ENCODE results near the gene GRB2.

DNA sequence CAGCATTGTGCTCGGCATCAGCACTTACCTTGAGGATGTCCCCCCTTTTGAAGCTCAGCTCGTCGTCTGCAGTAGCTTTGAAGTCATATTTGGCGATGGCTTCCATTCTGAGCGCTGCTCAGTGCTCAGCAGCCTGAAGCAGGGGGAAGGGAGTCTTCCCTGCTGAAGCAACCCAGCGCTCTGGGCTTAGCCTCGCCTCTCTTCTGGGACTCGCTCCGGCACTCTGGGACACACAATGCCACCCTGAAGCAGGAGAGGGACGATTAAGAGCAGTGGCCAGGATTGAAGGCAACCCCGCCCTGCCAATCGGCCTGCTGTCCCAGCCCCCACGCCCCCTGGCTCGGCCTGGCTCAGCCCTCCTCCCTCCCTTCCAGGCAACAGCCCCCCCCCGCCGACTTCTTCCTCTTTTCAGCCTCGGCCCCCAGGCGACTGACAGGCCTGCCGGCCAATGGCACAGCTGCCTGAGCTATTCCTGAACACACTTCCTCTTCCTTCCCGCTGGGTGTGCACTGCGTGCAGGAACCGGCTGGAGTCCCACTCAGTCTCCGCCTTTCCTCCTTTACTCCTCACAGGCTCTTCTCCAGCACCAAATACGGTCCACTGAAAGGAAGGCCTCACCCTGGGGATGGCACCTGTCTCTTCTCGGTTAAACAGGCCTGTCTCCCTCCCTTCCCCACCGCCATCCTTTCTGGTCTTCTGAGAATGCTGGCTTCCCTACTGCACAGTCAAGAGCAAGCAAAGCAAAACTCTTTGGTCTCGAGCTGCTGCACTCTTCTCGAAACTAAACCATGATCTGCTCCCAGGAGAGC is 11.8 kb downstream of the GRB2 start:
- TF ChIP-seq HDGF (IDR thresholded peaks at IDR 0.05; ENCODE audit: borderline replicate concordance) (no peak), FOXM1 (IDR thresholded peaks at IDR 0.05; ENCODE audit: borderline replicate concordance) (peak; percentile 86; the same call in 1 of the 2 replicates), FOXA1 (IDR thresholded peaks at IDR 0.05) (no peak)
